ENCODE data around the gene FHL2.

The FHL2 gene

GRCh38 chr2:105377871-105378270, 21.0 kb downstream of the FHL2 start:
- Histone ChIP-seq H3K79me2 (ENCODE audit: insufficient read depth, low read depth) (no peaks in the 10 kb centered on the region), H3K4me3 (IDR thresholded peaks at IDR 0.05; ENCODE audit: insufficient read depth, low read depth, low read length) (no peak overlapping the region), H3K4me2 (no peak overlapping the region), H4K20me1 (ENCODE audit: insufficient read depth) (no peaks in the 10 kb centered on the region), H3K27ac (no peak overlapping the region), H3K27me3 (ENCODE audit: insufficient read depth, low read depth) (no peaks in the 10 kb centered on the region), H3K36me3 (ENCODE audit: insufficient read depth) (no peaks in the 10 kb centered on the region), H3K4me1 (ENCODE audit: low read depth, poor library complexity, severe bottlenecking) (peaks cover 9% of the 10 kb centered on the region), H2AFZ (ENCODE audit: low read depth) (no peak overlapping the region), H3K9ac (no peak overlapping the region)
- TF ChIP-seq CTCF (conservative IDR thresholded peaks at IDR 0.05; ENCODE audit: low read depth, low read length): no peak

- no peaks in the 10 kb centered on the region for H3K27me3 ChIP-seq (ENCODE audit: insufficient read depth, low read depth)
- H3K36me3 ChIP-seq (ENCODE audit: insufficient read depth): no peaks in the 10 kb centered on the region
- no peaks in the 10 kb centered on the region for H3K79me2 ChIP-seq (ENCODE audit: insufficient read depth, low read depth)
- H3K27ac ChIP-seq: no peak overlapping the region
- no peaks in the 10 kb centered on the region for H3K4me1 ChIP-seq (ENCODE audit: low read depth, poor library complexity, severe bottlenecking)
- TF ChIP-seq CTCF (conservative IDR thresholded peaks at IDR 0.05; ENCODE audit: low read depth, low read length): no peak
- no peak overlapping the region for H3K4me2 ChIP-seq
- H4K20me1 ChIP-seq (ENCODE audit: insufficient read depth): no peaks in the 10 kb centered on the region
- H2AFZ ChIP-seq (ENCODE audit: low read depth): no peak overlapping the region
- H3K4me3 ChIP-seq (IDR thresholded peaks at IDR 0.05; ENCODE audit: insufficient read depth, low read depth, low read length): no peak overlapping the region
- no peak overlapping the region for H3K9ac ChIP-seq
Measured at GRCh38 chr2:105376789-105377240, 22.0 kb downstream of the FHL2 start.

- Histone ChIP-seq H4K20me1 (ENCODE audit: insufficient read depth) (no peaks in the 10 kb centered on the region), H3K4me2 (no peak overlapping the region), H3K79me2 (ENCODE audit: insufficient read depth, low read depth) (no peaks in the 10 kb centered on the region), H3K27ac (no peak overlapping the region), H3K36me3 (ENCODE audit: insufficient read depth) (no peaks in the 10 kb centered on the region), H3K4me1 (ENCODE audit: low read depth, poor library complexity, severe bottlenecking) (no peaks in the 10 kb centered on the region), H3K27me3 (ENCODE audit: insufficient read depth, low read depth) (no peaks in the 10 kb centered on the region), H3K9ac (no peak overlapping the region), H2AFZ (ENCODE audit: low read depth) (no peak overlapping the region), H3K4me3 (IDR thresholded peaks at IDR 0.05; ENCODE audit: insufficient read depth, low read depth, low read length) (no peak overlapping the region)
- no peak for TF ChIP-seq CTCF (conservative IDR thresholded peaks at IDR 0.05; ENCODE audit: low read depth, low read length)
Measured at GRCh38 chr2:105376010-105376409, 22.8 kb downstream of the FHL2 start.

- no peak overlapping the region for H2AFZ ChIP-seq (ENCODE audit: low read depth)
Measured at GRCh38 chr2:105375001-105375561, 23.8 kb downstream of the FHL2 start.

More at GRCh38 chr2:105375001-105375561, 23.8 kb downstream of the FHL2 start:
- TF ChIP-seq CTCF (conservative IDR thresholded peaks at IDR 0.05; ENCODE audit: low read depth, low read length): no peak
- Histone ChIP-seq H3K27me3 (ENCODE audit: insufficient read depth, low read depth) (no peaks in the 10 kb centered on the region), H3K36me3 (ENCODE audit: insufficient read depth) (no peaks in the 10 kb centered on the region), H3K9ac (no peak overlapping the region), H3K27ac (no peak overlapping the region), H4K20me1 (ENCODE audit: insufficient read depth) (no peaks in the 10 kb centered on the region), H3K4me3 (IDR thresholded peaks at IDR 0.05; ENCODE audit: insufficient read depth, low read depth, low read length) (no peak overlapping the region), H3K79me2 (ENCODE audit: insufficient read depth, low read depth) (no peaks in the 10 kb centered on the region), H3K4me1 (ENCODE audit: low read depth, poor library complexity, severe bottlenecking) (no peaks in the 10 kb centered on the region), H3K4me2 (no peak overlapping the region)
